Measurements from ENCODE around the gene TDO2.

GRCh38 chr4:155914782-155915181 is 11.3 kb downstream of the TDO2 start:
- TF ChIP-seq CTCF (IDR thresholded peaks at IDR 0.05) (no peak), ATF3 (CRISPR knock-in tag; conservative IDR thresholded peaks at IDR 0.05) (no peak), KAT7 (CRISPR knock-in tag; IDR thresholded peaks at IDR 0.05; ENCODE audit: borderline replicate concordance) (no peak), ELF4 (CRISPR knock-in tag; IDR thresholded peaks at IDR 0.05; ENCODE audit: low read depth) (no peak), NFYB (CRISPR knock-in tag; conservative IDR thresholded peaks at IDR 0.05; ENCODE audit: low read depth) (no peak)
